GM12865 (cell line): ENCODE data around the gene BLOC1S2.

ENCODE experiments used
- DNase-seq: peaks from one replicate; pipeline ENCODE4 v3.0.0; 2010; ENCODE audit warnings: low read depth
- H3K4me3 ChIP-seq: 2 replicates; pipeline ENCODE4 v1.5.1; 2011; ENCODE audit warnings: mild to moderate bottlenecking, low read depth, low read length, control low read depth
- CTCF ChIP-seq: IDR thresholded peaks from 2 replicates; pipeline ENCODE4 v1.5.1; 2011; ENCODE audit warnings: low read length, control low read depth, low read depth, inconsistent platforms; ENCODE audit not compliant: insufficient read depth; ENCODE audit errors: missing control alignments

Gene BLOC1S2

GRCh38 chr10:100286051-100287033 is at the start of gene BLOC1S2:
BLOC1S2 (minus strand) TSS chr10:100286680; CDS start chr10:100286659, 21 bp downstream.
- no peak for TF ChIP-seq CTCF
- H3K4me3 ChIP-seq, result peak within 1 kb of the TSS; percentile 81
- DNase-seq, result peak; percentile 91

DNA sequence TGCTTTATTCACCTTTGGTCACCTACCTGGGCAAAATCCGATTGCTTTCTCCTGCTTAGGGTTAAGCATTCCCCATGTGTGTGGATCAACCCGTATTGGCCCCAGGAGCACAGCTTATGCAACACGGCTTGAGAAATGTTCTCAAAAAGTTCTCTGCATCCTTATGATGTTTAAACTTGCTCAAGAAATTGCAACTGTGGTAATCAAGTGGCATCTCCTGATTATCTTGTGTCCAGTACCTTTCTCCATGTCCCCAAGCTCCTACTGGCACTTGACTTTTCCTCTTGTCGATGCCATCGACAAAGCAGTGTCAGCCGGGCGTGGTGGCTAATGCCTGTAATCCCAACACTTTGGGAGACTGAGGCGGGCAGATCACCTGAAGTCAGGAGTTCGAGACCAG is 48.3 kb upstream of the BLOC1S2 start:
- no peak for TF ChIP-seq CTCF
- H3K4me3 ChIP-seq, result no peak overlapping the region
- DNase-seq, result no peak

- TF ChIP-seq CTCF, result no peak
- H3K4me3 ChIP-seq, result no peak overlapping the region
- no peak for DNase-seq
These were observed 47.4 kb upstream of the BLOC1S2 start for GRCh38 chr10:100333661-100334440.

- H3K4me3 ChIP-seq, result no peak overlapping the region
- no peak for DNase-seq
- TF ChIP-seq CTCF, result no peak
These were observed 46.6 kb upstream of the BLOC1S2 start for GRCh38 chr10:100333106-100333505.

- no peak for TF ChIP-seq CTCF
- no peak within 1 kb of the TSS for H3K4me3 ChIP-seq
- DNase-seq, result no peak
These were observed 43.6 kb upstream of the BLOC1S2 start, which contains the start of gene PKD2L1 for GRCh38 chr10:100330079-100330478. PKD2L1 (minus strand) TSS chr10:100330228; CDS start chr10:100330103, 125 bp downstream.

- DNase-seq, result no peak
- H3K4me3 ChIP-seq, result no peak overlapping the region
- TF ChIP-seq CTCF, result no peak
These were observed 41.7 kb upstream of the BLOC1S2 start for GRCh38 chr10:100328198-100328597.
